Fibroblast of mammary gland (primary cell): ENCODE results near the gene TRPM7.
A peak's percentile ranks its signal among the peaks of the same experiment; 100 is the strongest.

ENCODE experiments used
- DNase-seq: peaks from one replicate; pipeline ENCODE4 v3.0.0-alpha.2; 2010; ENCODE audit warnings: low read depth
- H3K4me3 ChIP-seq: 2 replicates; pipeline ENCODE4 v1.5.1; 2011; ENCODE audit warnings: low read depth, mild to moderate bottlenecking, low read length, moderate library complexity; ENCODE audit not compliant: control insufficient read depth
- CTCF ChIP-seq: conservative IDR thresholded peaks from 2 replicates; pipeline ENCODE4 v1.5.1; 2011; ENCODE audit warnings: low read depth, low read length, inconsistent platforms; ENCODE audit not compliant: control insufficient read depth, insufficient read depth

Gene TRPM7

GRCh38 chr15:50665938-50666337, 20.7 kb downstream of the TRPM7 start:
- no peak overlapping the region for H3K4me3 ChIP-seq
- TF ChIP-seq CTCF = no peak
- no peak for DNase-seq

DNA sequence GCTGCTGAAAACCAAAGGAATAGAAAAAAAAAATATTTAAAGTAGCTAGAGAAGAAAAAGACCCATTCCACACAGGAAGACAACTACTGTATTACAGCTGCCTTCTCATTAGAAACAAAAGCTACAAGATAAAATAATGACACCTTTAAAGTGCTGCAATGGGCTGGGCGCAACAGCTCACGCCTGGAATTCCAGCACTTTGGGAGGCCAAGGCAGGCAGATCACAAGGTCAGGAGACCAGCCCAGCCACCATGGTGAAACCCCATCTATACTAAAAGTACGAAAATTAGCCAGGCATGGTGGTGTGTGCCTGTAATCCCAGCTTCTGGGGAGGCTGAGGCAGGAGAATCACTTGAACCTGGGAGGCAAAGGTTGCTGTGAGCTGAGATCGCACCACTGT, 31.0 kb downstream of the TRPM7 start:
- no peak for DNase-seq
- H3K4me3 ChIP-seq = no peak overlapping the region
- TF ChIP-seq CTCF = no peak

- no peak for DNase-seq
- H3K4me3 ChIP-seq = no peak overlapping the region
- no peak for TF ChIP-seq CTCF
These were observed 33.3 kb downstream of the TRPM7 start for GRCh38 chr15:50653156-50653743.

- TF ChIP-seq CTCF = no peak
- DNase-seq = no peak
- H3K4me3 ChIP-seq = no peak overlapping the region
These were observed 33.9 kb downstream of the TRPM7 start for GRCh38 chr15:50652671-50653070.

GRCh38 chr15:50641318-50641717, 45.3 kb downstream of the TRPM7 start:
- TF ChIP-seq CTCF = no peak
- DNase-seq = no peak
- no peak overlapping the region for H3K4me3 ChIP-seq

DNA sequence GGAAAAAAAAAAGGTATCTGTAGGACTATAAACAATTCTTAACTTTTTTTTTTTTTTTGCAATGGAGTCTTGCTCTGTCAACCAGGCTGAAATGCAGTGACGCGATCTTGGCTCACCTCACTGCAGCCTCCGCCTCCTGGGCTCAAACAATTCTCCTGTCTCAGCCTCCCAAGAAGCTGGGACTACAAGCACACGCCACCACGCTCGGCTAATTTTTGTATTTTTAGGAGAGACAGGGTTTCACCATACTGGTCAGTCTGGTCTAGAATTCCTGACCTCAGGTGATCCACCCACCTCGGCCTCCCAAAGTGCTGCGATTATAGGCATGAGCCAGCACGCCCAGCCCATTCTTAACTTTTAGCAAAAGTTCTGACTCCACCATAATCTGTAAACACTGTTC, 50.5 kb downstream of the TRPM7 start:
- DNase-seq = no peak
- H3K4me3 ChIP-seq = no peak overlapping the region
- no peak for TF ChIP-seq CTCF

GRCh38 chr15:50633653-50634052, 52.9 kb downstream of the TRPM7 start:
- DNase-seq = peak; percentile 9
- H3K4me3 ChIP-seq = no peak overlapping the region
- TF ChIP-seq CTCF = no peak
